Renal cortex interstitium (tissue), 11 donors: ENCODE measurements around the gene RNF169. TPM values are rescaled to one million over a fixed set of nuclear protein-coding genes. Genes with fewer than 3 reads are reported as not detected.
"Not testable (repeated sequence)": the region's sequence is repeated elsewhere in the genome, so short reads cannot be mapped to it uniquely, and the experiment has no call there.

ENCODE experiments used
- DNase-seq, 11 donors: peaks; one replicate each; pipeline ENCODE4 v3.0.0-alpha.2; 2013; ENCODE audit warnings: low read depth in 9 of 11, low spot score in 4 of 11; ENCODE audit errors: extremely low read depth in 1 of 11
- polyA plus RNA-seq, 3 donors: library from polyadenylated mRNA; unstranded; fragments of 120-200 nt; gene quantifications; one replicate each; pipeline ENCODE4 v1.2.1, GENCODE V29; 2013; ENCODE audit not compliant: insufficient read length in 3 of 3

The RNF169 gene
- polyA plus RNA-seq, 3 donors = 17.0 to 20.7 (median 18.2) TPM

- no peak for DNase-seq
Measured at GRCh38 chr11:74749965-74750296, 1.3 kb downstream of the RNF169 start.

- DNase-seq = not testable (repeated sequence)
Measured at GRCh38 chr11:74750598-74750997, 1.9 kb downstream of the RNF169 start.

GRCh38 chr11:74751303-74751702, 2.7 kb downstream of the RNF169 start:
- DNase-seq = no peak

GRCh38 chr11:74754507-74755252, 6.0 kb downstream of the RNF169 start:
- no peak for DNase-seq

- DNase-seq = no peak
Measured at GRCh38 chr11:74755395-74755995, 6.8 kb downstream of the RNF169 start.

GRCh38 chr11:74756571-74756970, 7.9 kb downstream of the RNF169 start:
- DNase-seq = no peak

GRCh38 chr11:74766905-74767304, 18.3 kb downstream of the RNF169 start:
- DNase-seq = no peak

GRCh38 chr11:74768172-74768651, 19.6 kb downstream of the RNF169 start:
- DNase-seq = not testable (repeated sequence)

GRCh38 chr11:74769055-74769707, 20.5 kb downstream of the RNF169 start:
- DNase-seq = no peak

- DNase-seq = no peak
Measured at GRCh38 chr11:74770456-74770855, 21.8 kb downstream of the RNF169 start.

- DNase-seq = no peak
Measured at GRCh38 chr11:74771139-74771538, 22.5 kb downstream of the RNF169 start.

- DNase-seq = no peak
Measured at GRCh38 chr11:74773476-74773875, 24.8 kb downstream of the RNF169 start.

- no peak for DNase-seq
Measured at GRCh38 chr11:74775762-74776161, 27.1 kb downstream of the RNF169 start.

GRCh38 chr11:74776546-74776945, 27.9 kb downstream of the RNF169 start:
- DNase-seq = no peak

- DNase-seq = no peak
Measured at GRCh38 chr11:74777038-74777437, 28.4 kb downstream of the RNF169 start.

GRCh38 chr11:74777877-74778276, 29.2 kb downstream of the RNF169 start:
- no peak for DNase-seq

- no peak for DNase-seq
Measured at GRCh38 chr11:74778581-74778980, 29.9 kb downstream of the RNF169 start.

GRCh38 chr11:74780248-74781005, 31.8 kb downstream of the RNF169 start:
- no peak for DNase-seq

- DNase-seq = no peak
Measured at GRCh38 chr11:74783241-74783871, 34.7 kb downstream of the RNF169 start.
